T-cell (primary cell): ENCODE data around the gene CDC42BPA. TPM values are rescaled to one million over a fixed set of nuclear protein-coding genes. Genes with fewer than 3 reads are reported as not detected.

Source experiments
- ATAC-seq, 4 experiments: fragments of 200-7000 bp in 3 of 4; fragments of 150-1000 bp in 1 of 4; cut with Tn5 transposase; replicated peaks in 1 of 4; 1 replicate in 3 of 4; 2 replicates in 1 of 4; pipeline ENCODE4 v1.10.0; 2021; ENCODE audit warnings: moderate library complexity in 3 of 4, mild to moderate bottlenecking in 2 of 4, moderate number of reproducible peaks in 1 of 4
- CTCF ChIA-PET, 2 donors: fragments of 300-600 bp; sonication (Branson Sonifier 250); formaldehyde crosslinking; loops; one replicate each; lab custom pipeline; 2022; ENCODE audit warnings: antibody characterized with exemption in 2 of 2; lab: Charles Lee
- POLR2A ChIA-PET, 2 donors: fragments of 300-600 bp; sonication (Branson Sonifier 250); formaldehyde crosslinking; loops; one replicate each; lab custom pipeline; 2022; ENCODE audit warnings: antibody characterized with exemption in 2 of 2; lab: Charles Lee
- DNase-seq, 35 experiments: peaks; one replicate each; pipeline versions ENCODE4 v3.0.0 to v3.0.0-alpha.2; 2013 to 2023
- H3K27ac ChIP-seq: one replicate; pipeline ENCODE4 v1.5.1; 2013; ENCODE audit warnings: low read length
- H3K27me3 ChIP-seq, 2 experiments: replicated peaks in 1 of 2; 1 replicate in 1 of 2; 2 replicates in 1 of 2; pipeline versions ENCODE4 v1.6.1 to v1.7.0; 2013; ENCODE audit warnings: low read length in 1 of 2, mixed read lengths in 1 of 2; ENCODE audit not compliant: control insufficient read depth in 2 of 2, insufficient read depth in 2 of 2; ENCODE audit errors: extremely low read depth in 1 of 2
- H3K36me3 ChIP-seq, 2 donors: 1 replicate in 1 of 2; 2 replicates in 1 of 2; pipeline versions ENCODE4 v1.6.1 to v1.7.0; 2013; ENCODE audit warnings: low read length in 1 of 2; ENCODE audit not compliant: control insufficient read depth in 2 of 2, insufficient read depth in 1 of 2; ENCODE audit errors: extremely low read depth in 1 of 2
- H3K4me1 ChIP-seq, 2 experiments: 1 replicate in 1 of 2; 2 replicates in 1 of 2; pipeline versions ENCODE4 v1.6.1 to v1.7.0; 2013; ENCODE audit warnings: low read length in 2 of 2, mixed read lengths in 1 of 2; ENCODE audit not compliant: insufficient read depth in 2 of 2, control insufficient read depth in 1 of 2; ENCODE audit errors: extremely low read depth in 1 of 2
- H3K4me3 ChIP-seq, 2 donors: 1 replicate in 1 of 2; 2 replicates in 1 of 2; pipeline versions ENCODE4 v1.5.1 to v1.7.0; 2013; ENCODE audit warnings: mild to moderate bottlenecking in 2 of 2, low read length in 1 of 2, moderate library complexity in 1 of 2; ENCODE audit not compliant: control insufficient read depth in 1 of 2; ENCODE audit errors: extremely low read depth in 1 of 2
- H3K9me3 ChIP-seq: 2 replicates; pipeline ENCODE4 v1.7.0; 2013
- H3K27ac Mint-ChIP-seq, 2 donors: one replicate each; pipeline ENCODE4 v1.8.0; 2020 to 2021; ENCODE audit warnings: mild to moderate bottlenecking in 2 of 2, mixed read lengths in 2 of 2
- H3K27me3 Mint-ChIP-seq, 2 donors: one replicate each; pipeline ENCODE4 v1.8.0; 2021 to 2022; ENCODE audit warnings: mixed read lengths in 2 of 2
- H3K36me3 Mint-ChIP-seq: one replicate; pipeline ENCODE4 v1.8.0; 2021; ENCODE audit warnings: mixed read lengths
- H3K4me1 Mint-ChIP-seq, 3 donors: one replicate each; pipeline ENCODE4 v1.8.0; 2020 to 2022; ENCODE audit warnings: mixed read lengths in 3 of 3, mild to moderate bottlenecking in 1 of 3
- H3K4me3 Mint-ChIP-seq, 3 donors: one replicate each; pipeline ENCODE4 v1.8.0; 2020 to 2022; ENCODE audit warnings: mild to moderate bottlenecking in 3 of 3, mixed read lengths in 3 of 3, moderate library complexity in 3 of 3
- H3K9me3 Mint-ChIP-seq, 3 donors: one replicate each; pipeline ENCODE4 v1.8.0; 2020 to 2022; ENCODE audit warnings: mixed read lengths in 3 of 3
- WGBS: methylation state at CpG from one replicate; pipeline ENCODE4 v1.1.5; 2013; ENCODE audit warnings: missing lambda C conversion rate; ENCODE audit not compliant: insufficient coverage; 5-methylcytosine and 5-hydroxymethylcytosine counted together
- total RNA-seq, 35 experiments: library from RNA in 6 of 35; stranded (reverse) in 6 of 35; fragments of 120-200 nt in 1 of 35; gene quantifications; one replicate each; pipeline versions ENCODE4 v1.2.1 to v1.2.4 and lab custom pipeline; 2013 to 2026

Gene CDC42BPA
- total RNA-seq, 5 donors from 2014 or later (not counting 1 experiment from before 2014, with no cell fraction given): 0.33 to 1.6 (median 0.86) TPM

- Mint-ChIP-seq H3K9me3 (peaks cover 6 to 11% (median 10%) of the 10 kb centered on the region in 3 donors), H3K27me3 (peaks cover 6 to 22% of the 10 kb centered on the region in 2 donors), H3K27ac (no peak overlapping the region), H3K4me1 (no peaks in the 10 kb centered on the region), H3K4me3 (no peak overlapping the region), H3K36me3 (no peaks in the 10 kb centered on the region)
- DNase-seq: no peak
- ChIA-PET CTCF (interaction anchor here in 1 of 2 donors (0.6 kb wide), 1 partner anchor 624 kb away, joined by 6 read pairs; no protein-coding TSS in a partner anchor), POLR2A (no interaction called here)
- H3K4me1 ChIP-seq: no peaks in the 10 kb centered on the region
- H3K27me3 ChIP-seq: peaks cover 0 to 12% of the 10 kb centered on the region in 2 experiments
- no peak overlapping the region for H3K4me3 ChIP-seq
- H3K27ac ChIP-seq: no peak overlapping the region
- no peaks in the 10 kb centered on the region for H3K36me3 ChIP-seq
- H3K9me3 ChIP-seq: no peaks in the 10 kb centered on the region
- WGBS: no CpG with 5 or more reads among the region's 5 CpGs
- no peak for ATAC-seq
Observed at GRCh38 chr1:227335242-227336020, 17.1 kb upstream of the CDC42BPA start.

DNA sequence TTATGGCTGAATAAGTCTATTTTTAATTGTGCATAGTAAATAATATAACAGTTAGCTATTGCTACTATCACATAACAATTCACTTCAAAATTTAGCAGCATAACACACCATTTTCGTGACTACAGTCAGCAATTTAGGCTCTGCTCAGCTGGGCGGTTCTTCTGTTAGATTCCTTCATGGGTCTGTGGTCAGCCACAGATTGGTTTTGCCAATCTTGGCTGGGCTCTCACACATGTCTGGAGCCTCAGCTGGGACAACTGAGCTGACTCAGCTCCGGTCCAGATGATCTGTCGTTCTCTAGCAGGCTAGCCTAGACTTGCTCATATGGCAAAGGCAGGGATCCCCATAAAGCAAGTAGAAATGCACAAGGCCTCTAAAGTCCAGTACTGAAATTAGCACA, 15.1 kb upstream of the CDC42BPA start:
- POLR2A ChIA-PET: no interaction called here

GRCh38 chr1:227330279-227331076, 12.2 kb upstream of the CDC42BPA start:
- Histone ChIP-seq H3K9me3 (no peaks in the 10 kb centered on the region), H3K27ac (no peak overlapping the region), H3K4me1 (no peaks in the 10 kb centered on the region), H3K4me3 (no peak overlapping the region), H3K27me3 (peaks cover 2 to 12% of the 10 kb centered on the region in 2 experiments), H3K36me3 (no peaks in the 10 kb centered on the region)
- CTCF ChIA-PET: no interaction called here
- ATAC-seq (no peak), DNase-seq (no peak)
- peaks cover 6 to 11% (median 10%) of the 10 kb centered on the region in 3 donors for H3K9me3 Mint-ChIP-seq
- H3K4me1 Mint-ChIP-seq: no peaks in the 10 kb centered on the region
- peaks cover 6 to 30% of the 10 kb centered on the region in 2 donors for H3K27me3 Mint-ChIP-seq
- POLR2A ChIA-PET: no interaction called here
- no peaks in the 10 kb centered on the region for H3K36me3 Mint-ChIP-seq
- WGBS: 71% methylated on average over 3 of the region's 8 CpGs
- H3K27ac Mint-ChIP-seq: no peak overlapping the region
- no peak overlapping the region for H3K4me3 Mint-ChIP-seq

More for the DNA sequence above, 15.1 kb upstream of the CDC42BPA start:
- Histone ChIP-seq H3K9me3 (no peaks in the 10 kb centered on the region), H3K36me3 (no peaks in the 10 kb centered on the region), H3K27ac (no peak overlapping the region), H3K27me3 (peaks cover 0 to 12% of the 10 kb centered on the region in 2 experiments), H3K4me3 (no peak overlapping the region), H3K4me1 (no peaks in the 10 kb centered on the region)
- Mint-ChIP-seq H3K4me1 (no peaks in the 10 kb centered on the region), H3K27me3 (peaks cover 7 to 27% of the 10 kb centered on the region in 2 donors), H3K4me3 (no peak overlapping the region), H3K36me3 (no peaks in the 10 kb centered on the region), H3K9me3 (peaks cover 6 to 11% (median 10%) of the 10 kb centered on the region in 3 donors), H3K27ac (no peak overlapping the region)
- ATAC-seq: no peak
- CTCF ChIA-PET: no interaction called here
- no peak for DNase-seq
- WGBS: 81% methylated on average over 4 of the region's 4 CpGs

DNA sequence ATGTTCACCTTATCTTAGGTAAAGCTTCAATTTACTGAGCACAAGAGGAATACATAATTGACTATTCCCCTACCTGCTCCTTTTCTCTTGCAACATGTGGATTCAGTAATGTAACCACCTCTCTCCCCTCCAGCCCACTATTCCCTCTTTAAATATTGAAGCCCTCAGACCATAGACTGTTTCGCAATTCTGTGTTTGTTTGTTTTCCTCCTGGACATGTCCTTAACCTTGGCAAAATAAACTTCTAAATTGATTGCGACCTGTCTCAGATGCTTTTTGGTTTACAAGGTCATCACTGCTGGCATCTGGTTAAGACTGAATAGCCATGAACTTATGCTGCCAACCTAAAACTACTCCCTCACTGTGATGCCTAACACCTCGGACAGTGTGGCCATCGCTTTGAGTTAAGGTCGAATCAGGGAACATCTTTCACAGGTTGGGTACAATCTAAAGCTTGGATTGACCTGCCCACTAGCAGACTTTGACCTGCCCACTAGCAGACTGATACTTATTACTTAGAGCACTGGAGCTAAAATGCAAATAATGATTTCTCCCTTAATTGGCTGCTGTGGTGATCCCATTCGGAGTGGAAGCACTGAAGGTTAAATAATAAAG, 10.2 kb upstream of the CDC42BPA start:
- Mint-ChIP-seq H3K36me3 (no peaks in the 10 kb centered on the region), H3K4me3 (no peak overlapping the region), H3K4me1 (no peaks in the 10 kb centered on the region), H3K9me3 (peaks cover 8 to 14% (median 10%) of the 10 kb centered on the region in 3 donors), H3K27me3 (peaks cover 10 to 39% of the 10 kb centered on the region in 2 donors), H3K27ac (no peak overlapping the region)
- no peak for DNase-seq
- ChIA-PET CTCF (no interaction called here), POLR2A (no interaction called here)
- Histone ChIP-seq H3K4me3 (no peak overlapping the region), H3K4me1 (no peaks in the 10 kb centered on the region), H3K9me3 (no peaks in the 10 kb centered on the region), H3K36me3 (no peaks in the 10 kb centered on the region), H3K27ac (no peak overlapping the region), H3K27me3 (peaks cover 2 to 12% of the 10 kb centered on the region in 2 experiments)
- WGBS: 88% methylated on average over 5 of the region's 6 CpGs
- no peak for ATAC-seq

DNA sequence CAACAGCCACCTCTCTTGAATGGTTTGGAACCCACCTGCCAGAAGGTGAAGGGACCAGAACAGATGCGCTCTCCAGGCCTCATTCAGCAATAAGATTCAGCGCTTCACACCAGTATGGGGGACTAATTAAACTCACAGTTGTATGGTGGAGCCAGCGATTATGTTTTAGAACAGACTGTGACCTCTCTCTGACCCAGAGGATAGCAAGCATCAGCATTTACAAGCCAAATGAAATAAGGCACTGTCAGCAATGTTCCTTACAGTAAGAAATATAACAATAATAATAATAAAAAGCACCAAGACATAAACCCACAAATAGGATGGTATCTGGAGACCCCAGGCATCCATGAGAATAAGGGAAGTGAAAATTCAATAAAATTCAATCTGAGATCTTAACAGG, 6.9 kb upstream of the CDC42BPA start:
- peaks cover 20 to 44% of the 10 kb centered on the region in 2 donors for H3K27me3 Mint-ChIP-seq
- ATAC-seq: no peak
- CTCF ChIA-PET: no interaction called here
- H3K36me3 Mint-ChIP-seq: no peaks in the 10 kb centered on the region
- Histone ChIP-seq H3K9me3 (no peaks in the 10 kb centered on the region), H3K4me3 (no peak overlapping the region), H3K4me1 (no peaks in the 10 kb centered on the region), H3K27me3 (peaks cover 4 to 6% of the 10 kb centered on the region in 2 experiments), H3K36me3 (no peaks in the 10 kb centered on the region), H3K27ac (no peak overlapping the region)
- POLR2A ChIA-PET: no interaction called here
- H3K4me1 Mint-ChIP-seq: no peaks in the 10 kb centered on the region
- no peak overlapping the region for H3K4me3 Mint-ChIP-seq
- H3K9me3 Mint-ChIP-seq: peaks cover 0 to 10% (median 7%) of the 10 kb centered on the region in 3 donors
- H3K27ac Mint-ChIP-seq: no peak overlapping the region
- 100% methylated on average over 2 of the region's 3 CpGs for WGBS
- no peak for DNase-seq

- no peak for DNase-seq
- Mint-ChIP-seq H3K4me3 (no peak overlapping the region), H3K27me3 (peaks cover 27 to 49% of the 10 kb centered on the region in 2 donors), H3K27ac (no peak overlapping the region), H3K9me3 (peaks cover 0 to 10% (median 7%) of the 10 kb centered on the region in 3 donors), H3K4me1 (peaks cover 0 to 4% (median 4%) of the 10 kb centered on the region in 3 donors), H3K36me3 (no peaks in the 10 kb centered on the region)
- POLR2A ChIA-PET: no interaction called here
- no peak overlapping the region for H3K27ac ChIP-seq
- ATAC-seq: no peak
- H3K27me3 ChIP-seq: peaks cover 4 to 10% of the 10 kb centered on the region in 2 experiments
- H3K4me3 ChIP-seq: no peak overlapping the region
- no peaks in the 10 kb centered on the region for H3K9me3 ChIP-seq
- peaks cover 0 to 3% of the 10 kb centered on the region in 2 experiments for H3K4me1 ChIP-seq
- CTCF ChIA-PET: no interaction called here
- H3K36me3 ChIP-seq: no peaks in the 10 kb centered on the region
Observed at GRCh38 chr1:227323967-227324268, 5.6 kb upstream of the CDC42BPA start.
